ENCODE data around the gene ENG. TPM values are rescaled to one million over a fixed set of nuclear protein-coding genes. Genes with fewer than 3 reads are reported as not detected.

ENG gene
- total and polyA plus RNA-seq, 2 of the 8 experiments (the other 6 are each of a cell fraction or from before 2014, with no cell fraction given): 1.8 to 4.4 TPM

DNA sequence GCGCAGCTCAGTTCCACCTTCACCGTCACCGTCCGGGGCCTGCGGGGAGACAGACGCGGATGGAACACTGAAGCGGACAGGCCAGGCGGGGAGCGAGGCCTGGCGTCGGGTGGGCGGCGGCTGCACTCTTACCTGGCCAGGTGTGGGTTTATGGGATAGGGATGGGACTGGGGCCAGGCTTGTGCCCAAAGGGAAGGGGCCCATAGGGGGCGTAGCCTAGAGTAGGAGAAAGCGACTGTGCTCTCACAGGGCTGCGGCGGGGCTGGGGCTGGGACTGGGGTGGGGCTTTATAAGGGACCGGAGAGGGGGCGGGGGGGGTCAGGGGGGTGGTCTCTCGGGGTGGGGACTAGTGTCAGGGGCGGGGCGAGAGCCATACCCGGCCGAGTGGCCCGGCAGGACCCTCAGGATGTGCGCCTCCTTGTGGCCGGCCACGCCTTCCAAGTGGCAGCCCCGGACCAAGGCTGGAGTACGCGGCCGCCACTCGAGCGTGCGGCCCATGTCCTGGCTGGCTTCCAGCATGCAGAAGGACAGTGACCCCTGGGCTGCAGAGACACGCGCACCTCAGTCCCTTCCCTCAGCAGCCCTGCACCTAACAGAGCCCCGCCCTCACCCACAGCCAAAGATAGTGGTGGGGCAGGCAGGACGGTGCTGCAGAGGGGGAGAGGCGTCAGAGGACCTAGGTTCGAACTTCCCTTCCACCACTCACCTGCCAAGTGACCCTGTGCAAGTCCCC is 29.0 kb downstream of the ENG start (continued):
- TF ChIP-seq SP2 (IDR thresholded peaks at IDR 0.05; ENCODE audit: low read length) (no peak), PHF8 (conservative IDR thresholded peaks at IDR 0.05; ENCODE audit: low read depth, low read length) (0 out of 2 replicates have a peak, but pooled peaks have one; percentile 13), RBBP5 (IDR thresholded peaks at IDR 0.05; ENCODE audit: borderline replicate concordance, low read depth, low read length) (0 out of 2 replicates have a peak, but pooled peaks have one; percentile 28), TBP (IDR thresholded peaks at IDR 0.05; ENCODE audit: low read depth, low read length) (peak; percentile 48; the same call in 1 of the 2 replicates), CBX8 (IDR thresholded peaks at IDR 0.05; ENCODE audit: borderline replicate concordance, low read depth, low read length) (no peak), TEAD4 (IDR thresholded peaks at IDR 0.05; ENCODE audit: low read depth, low read length) (peak; percentile 5; the same call in 1 of the 2 replicates), KDM5A (IDR thresholded peaks at IDR 0.05; ENCODE audit: low read length) (no peak)
